GM12878 (cell line): ENCODE results near the gene AP1S3. TPM values are rescaled to one million over a fixed set of nuclear protein-coding genes. Genes with fewer than 3 reads are reported as not detected.

Experiments used
- ATAC-seq: fragments of 200-7000 bp; cut with Tn5 transposase; 3 replicates; pipeline ENCODE4 v1.9.1; 2020; ENCODE audit warnings: mild to moderate bottlenecking, moderate library complexity
- BruUV-seq: library from RNA; stranded (reverse); fragments of 400-500 nt; replicated peaks from 2 replicates; lab custom pipeline; 2021; lab: Mats Ljungman, UMichigan
- CTCF ChIA-PET: fragments of 300-600 bp; sonication (Branson Sonifier 250); formaldehyde crosslinking; extraction: SDS; loops from one replicate; lab custom pipeline; 2021; ENCODE audit warnings: inconsistent platforms; lab: Yijun Ruan, JAX
- POLR2A ChIA-PET: fragments of 350-600 bp; formaldehyde crosslinking; extraction: SDS; loops from one replicate; lab custom pipeline; 2021; ENCODE audit warnings: inconsistent platforms; lab: Charles Lee
- RAD21 ChIA-PET: fragments of 300-600 bp; sonication (Branson Sonifier 250); formaldehyde crosslinking; loops from one replicate; lab custom pipeline; 2023; ENCODE audit warnings: antibody characterized with exemption; ENCODE audit not compliant: unreplicated experiment; lab: Charles Lee
- SMC1A ChIA-PET: fragments of 300-600 bp; sonication (Branson Sonifier 250); formaldehyde crosslinking; loops from one replicate; lab custom pipeline; 2023; ENCODE audit not compliant: unreplicated experiment, uncharacterized antibody; lab: Charles Lee
- DNase-seq: peaks from one replicate; pipeline ENCODE4 v3.0.0-alpha.2; 2011; ENCODE audit warnings: low read depth, low spot score
- FAIRE-seq: peaks from 3 replicates; lab custom pipeline; 2011; peaks lifted over from hg19 to GRCh38; lab: Jason Lieb, UNC
- H2AFZ ChIP-seq: 2 replicates; pipeline ENCODE4 v1.6.0; 2011; ENCODE audit warnings: low read depth, low read length, control low read depth; ENCODE audit not compliant: control insufficient read depth
- H3K27ac ChIP-seq: 2 replicates; pipeline ENCODE4 v1.5.1; 2011; ENCODE audit warnings: control low read depth; ENCODE audit not compliant: control insufficient read depth, insufficient read depth
- H3K27me3 ChIP-seq, 2 experiments: replicated peaks in 1 of 2; 2 replicates each; pipeline versions ENCODE4 v1.6.0 to v1.6.1; 2011; ENCODE audit warnings: low read length in 1 of 2; ENCODE audit not compliant: control insufficient read depth in 2 of 2, insufficient read depth in 2 of 2
- H3K36me3 ChIP-seq, 2 experiments: 2 replicates each; pipeline ENCODE4 v1.5.1; 2011; ENCODE audit warnings: low read length in 1 of 2; ENCODE audit not compliant: control insufficient read depth in 2 of 2, insufficient read depth in 2 of 2
- H3K4me1 ChIP-seq: 2 replicates; pipeline ENCODE4 v1.6.1; 2011; ENCODE audit warnings: mild to moderate bottlenecking, low read length, moderate library complexity, mixed read lengths; ENCODE audit not compliant: control insufficient read depth, insufficient read depth
- H3K4me2 ChIP-seq: 2 replicates; pipeline ENCODE4 v1.6.0; 2011; ENCODE audit warnings: control low read depth; ENCODE audit not compliant: control insufficient read depth, insufficient read depth
- H3K4me3 ChIP-seq: fragments of 200-600 bp; sonication (generic); 2 replicates; pipeline ENCODE4 v1.5.1; 2016
- H3K79me2 ChIP-seq: 2 replicates; pipeline ENCODE4 v1.6.0; 2011; ENCODE audit warnings: low read length; ENCODE audit not compliant: control insufficient read depth, insufficient read depth
- H3K9ac ChIP-seq: 2 replicates; pipeline ENCODE4 v1.8.0; 2011; ENCODE audit warnings: low read length, control low read depth, mixed read lengths; ENCODE audit not compliant: control insufficient read depth, insufficient read depth
- H3K9me3 ChIP-seq: replicated peaks from 3 replicates; pipeline ENCODE4 v1.5.1; 2011; ENCODE audit warnings: mild to moderate bottlenecking, low read length; ENCODE audit not compliant: control insufficient read depth, insufficient read depth
- H4K20me1 ChIP-seq: 2 replicates; pipeline ENCODE4 v1.6.0; 2011; ENCODE audit not compliant: control insufficient read depth, insufficient read depth
- CBX3 ChIP-seq: fragments of 200-600 bp; sonication (generic); IDR thresholded peaks from 2 replicates; pipeline ENCODE4 v1.6.1; 2016; ENCODE audit warnings: low read depth, borderline replicate concordance
- CEBPZ ChIP-seq: fragments of 150-350 bp; IDR thresholded peaks from 2 replicates; pipeline ENCODE4 v1.6.1; 2016; ENCODE audit warnings: low read depth, low read length
- HCFC1 ChIP-seq: fragments of 150-350 bp; IDR thresholded peaks from 2 replicates; pipeline ENCODE4 v1.6.1; 2014; ENCODE audit warnings: low read length
- MAX ChIP-seq: IDR thresholded peaks from 2 replicates; pipeline ENCODE4 v1.6.1; 2012; ENCODE audit warnings: low read depth, low read length, improper control_type of control experiment
- MYC ChIP-seq: IDR thresholded peaks from 2 replicates; pipeline ENCODE4 v1.6.1; 2011; ENCODE audit warnings: mild to moderate bottlenecking, low read length, moderate library complexity, inconsistent platforms; ENCODE audit not compliant: insufficient read depth, insufficient replicate concordance, insufficient read length, severe bottlenecking
- NFXL1 ChIP-seq: fragments of 450-650 bp; IDR thresholded peaks from 2 replicates; pipeline ENCODE4 v1.6.1; 2017; ENCODE audit warnings: antibody characterized with exemption, mild to moderate bottlenecking, borderline replicate concordance
- NFYA ChIP-seq: IDR thresholded peaks from 2 replicates; pipeline ENCODE4 v1.6.1; 2011; ENCODE audit warnings: low read depth, mild to moderate bottlenecking, low read length, improper control_type of control experiment, borderline replicate concordance
- NR2C2 ChIP-seq: IDR thresholded peaks from 2 replicates; pipeline ENCODE4 v1.6.1; 2011; ENCODE audit warnings: borderline replicate concordance, low read depth; ENCODE audit not compliant: control insufficient read depth, insufficient read length
- RFX5 ChIP-seq: IDR thresholded peaks from 2 replicates; pipeline ENCODE4 v1.6.1; 2011; ENCODE audit warnings: low read depth, low read length, improper control_type of control experiment
- SREBF2 ChIP-seq: IDR thresholded peaks from 2 replicates; pipeline ENCODE4 v1.6.1; 2012; ENCODE audit warnings: mild to moderate bottlenecking, low read length
- STAT1 ChIP-seq: fragments of 450-650 bp; conservative IDR thresholded peaks from 2 replicates; pipeline ENCODE4 v1.6.1; 2014; ENCODE audit warnings: antibody characterized with exemption, mild to moderate bottlenecking
- YY1 ChIP-seq: IDR thresholded peaks from 2 replicates; pipeline ENCODE4 v1.6.1; 2011; ENCODE audit warnings: low read depth, mild to moderate bottlenecking, low read length
- ZNF207 ChIP-seq: fragments of 450-650 bp; IDR thresholded peaks from 2 replicates; pipeline ENCODE4 v1.6.1; 2014; ENCODE audit warnings: antibody characterized with exemption, mild to moderate bottlenecking, borderline replicate concordance
- ZNF24 ChIP-seq: fragments of 450-650 bp; IDR thresholded peaks from 2 replicates; pipeline ENCODE4 v1.6.1; 2017; ENCODE audit warnings: antibody characterized with exemption, mild to moderate bottlenecking
- ZNF274 ChIP-seq: IDR thresholded peaks from one replicate; pipeline ENCODE4 v1.8.0; 2011; ENCODE audit not compliant: insufficient read length, insufficient read depth
- WGBS: methylation state at CpG from one replicate; pipeline ENCODE4 v1.1.6; 2016; ENCODE audit warnings: low lambda C conversion rate; ENCODE audit not compliant: insufficient replicate concordance, insufficient coverage; ENCODE audit errors: missing lambda C conversion rate; 5-methylcytosine and 5-hydroxymethylcytosine counted together
- in situ Hi-C: fragments of 300-500 bp; cut with MboI; formaldehyde crosslinking; loops from 9 replicates; pipeline ENCODE4 v1.14.3; 2018; ENCODE audit warnings: mixed read lengths
- intact Hi-C: fragments of 100-400 bp; cut with micrococcal nuclease; formaldehyde crosslinking; loops from one replicate; pipeline ENCODE4 v1.14.2; 2022; ENCODE audit not compliant: unreplicated experiment
- polyA plus RNA-seq, 11 experiments: library from polyadenylated mRNA; depleted of rRNA in 4 of 11; unstranded in 6 of 11; stranded (reverse) in 5 of 11; fragments of >200 nt; fragmentation: Nextera tagmentation in 4 of 11; fragmentation: Illumina TruSeq in 1 of 11; extraction: Ambion mirVana in 4 of 11; extraction: Trizol in 1 of 11; gene quantifications; 1 replicate in 1 of 11; 2 replicates in 10 of 11; pipeline versions ENCODE4 v1.2.1 to v1.2.3, GENCODE V29; 2011 to 2016; ENCODE audit warnings: inconsistent platforms in 2 of 11, missing spikeins in 2 of 11, low read depth in 1 of 11
- total RNA-seq, 4 experiments: library from RNA; depleted of rRNA in 3 of 4; stranded (reverse); fragments of >200 nt in 3 of 4; fragmentation: Illumina TruSeq in 1 of 4; extraction: Trizol in 1 of 4; gene quantifications; 2 replicates each; pipeline versions ENCODE4 v1.2.1 to v1.2.3, GENCODE V29; 2013 to 2021
- TF ChIP-seq, protein P1 (sequence below): IDR thresholded peaks from 2 replicates; pipeline ENCODE4 v1.6.1; 2012; ENCODE audit warnings: mild to moderate bottlenecking, low read depth, low read length

The AP1S3 gene
- total and polyA plus RNA-seq, 10 of the 15 experiments (the other 5 are each of a cell fraction or from before 2014, with no cell fraction given) = 2.6 to 14.3 (median 9.2) TPM

DNA sequence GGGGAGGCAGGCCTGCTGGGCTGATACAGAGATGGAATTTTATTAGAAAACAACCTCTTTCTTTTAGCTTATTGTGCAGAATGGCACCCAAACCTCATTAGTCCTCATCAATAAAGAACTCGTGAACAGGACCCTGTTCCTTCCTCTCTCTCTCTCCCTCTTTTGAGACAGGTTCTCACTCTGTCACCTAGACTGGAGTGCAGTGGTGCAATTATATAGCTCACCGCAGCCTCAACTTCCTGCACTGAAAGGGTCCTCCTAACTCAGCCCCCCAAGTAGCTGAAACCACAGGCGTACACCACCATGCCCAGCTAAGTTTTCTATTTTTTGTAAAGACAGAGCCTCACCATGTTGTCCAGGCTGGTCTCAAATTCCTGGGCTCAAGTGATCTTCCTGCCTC lies 21.7 kb upstream of the AP1S3 start:
- intact Hi-C loops = no loop called here

More for the DNA sequence above, 21.7 kb upstream of the AP1S3 start:
- in situ Hi-C loops = no loop called here
- no TSS peak for BruUV-seq
- FAIRE-seq (no peak), ATAC-seq (no peak), DNase-seq (no peak)
- 80% methylated on average over 3 of the region's 3 CpGs for WGBS
- H3K79me2 ChIP-seq = no peaks in the 10 kb centered on the region
- peaks cover 9% of the 10 kb centered on the region for H3K4me1 ChIP-seq
- TF ChIP-seq RFX5 = no peak
- no peak for TF ChIP-seq MYC
- no peak for TF ChIP-seq NR2C2
- TF ChIP-seq CEBPZ = no peak
- TF ChIP-seq ZNF207 = no peak
- no peak for TF ChIP-seq SREBF2
- no peak for TF ChIP-seq NFXL1
- no peak for TF ChIP-seq STAT1
- no peak for TF ChIP-seq CBX3
- no peak for TF ChIP-seq ZNF24
- no peak for TF ChIP-seq HCFC1
- TF ChIP-seq, protein P1, sequence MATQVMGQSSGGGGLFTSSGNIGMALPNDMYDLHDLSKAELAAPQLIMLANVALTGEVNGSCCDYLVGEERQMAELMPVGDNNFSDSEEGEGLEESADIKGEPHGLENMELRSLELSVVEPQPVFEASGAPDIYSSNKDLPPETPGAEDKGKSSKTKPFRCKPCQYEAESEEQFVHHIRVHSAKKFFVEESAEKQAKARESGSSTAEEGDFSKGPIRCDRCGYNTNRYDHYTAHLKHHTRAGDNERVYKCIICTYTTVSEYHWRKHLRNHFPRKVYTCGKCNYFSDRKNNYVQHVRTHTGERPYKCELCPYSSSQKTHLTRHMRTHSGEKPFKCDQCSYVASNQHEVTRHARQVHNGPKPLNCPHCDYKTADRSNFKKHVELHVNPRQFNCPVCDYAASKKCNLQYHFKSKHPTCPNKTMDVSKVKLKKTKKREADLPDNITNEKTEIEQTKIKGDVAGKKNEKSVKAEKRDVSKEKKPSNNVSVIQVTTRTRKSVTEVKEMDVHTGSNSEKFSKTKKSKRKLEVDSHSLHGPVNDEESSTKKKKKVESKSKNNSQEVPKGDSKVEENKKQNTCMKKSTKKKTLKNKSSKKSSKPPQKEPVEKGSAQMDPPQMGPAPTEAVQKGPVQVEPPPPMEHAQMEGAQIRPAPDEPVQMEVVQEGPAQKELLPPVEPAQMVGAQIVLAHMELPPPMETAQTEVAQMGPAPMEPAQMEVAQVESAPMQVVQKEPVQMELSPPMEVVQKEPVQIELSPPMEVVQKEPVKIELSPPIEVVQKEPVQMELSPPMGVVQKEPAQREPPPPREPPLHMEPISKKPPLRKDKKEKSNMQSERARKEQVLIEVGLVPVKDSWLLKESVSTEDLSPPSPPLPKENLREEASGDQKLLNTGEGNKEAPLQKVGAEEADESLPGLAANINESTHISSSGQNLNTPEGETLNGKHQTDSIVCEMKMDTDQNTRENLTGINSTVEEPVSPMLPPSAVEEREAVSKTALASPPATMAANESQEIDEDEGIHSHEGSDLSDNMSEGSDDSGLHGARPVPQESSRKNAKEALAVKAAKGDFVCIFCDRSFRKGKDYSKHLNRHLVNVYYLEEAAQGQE = no peak
- TF ChIP-seq YY1 = no peak
- TF ChIP-seq NFYA = no peak
- TF ChIP-seq MAX = no peak
- TF ChIP-seq ZNF274 = no peak
- H3K4me2 ChIP-seq = no peak overlapping the region
- ChIA-PET CTCF (interaction anchor here (0.8 to 3.0 kb wide), 6 partner anchors 19 to 131 kb away, joined by 3 to 24 read pairs (median 4); no protein-coding TSS in a partner anchor), POLR2A (no interaction called here), RAD21 (interaction anchor here (1.5 to 2.2 kb wide), 2 partner anchors 23 to 81 kb away, joined by 3 to 9 read pairs; no protein-coding TSS in a partner anchor), SMC1A (interaction anchor here (0.8 to 1.2 kb wide), 3 partner anchors 19 to 130 kb away, joined by 3 to 4 read pairs (median 3); no protein-coding TSS in a partner anchor)
- H3K9me3 ChIP-seq = no peaks in the 10 kb centered on the region
- no peak overlapping the region for H3K4me3 ChIP-seq
- no peak overlapping the region for H3K9ac ChIP-seq
- no peaks in the 10 kb centered on the region; a peak in 1 of 4 replicates for H3K36me3 ChIP-seq
- H4K20me1 ChIP-seq = no peaks in the 10 kb centered on the region
- H2AFZ ChIP-seq = no peak overlapping the region
- no peak overlapping the region for H3K27ac ChIP-seq
- no peaks in the 10 kb centered on the region for H3K27me3 ChIP-seq
